Esophagus muscularis mucosa (tissue), 4 donors: Measurements from ENCODE around the gene TMCO4.

ENCODE experiments used
- CTCF ChIP-seq, 3 experiments: fragments of 200-600 bp in 2 of 3; fragments of 450-650 bp in 1 of 3; sonication (generic) in 2 of 3; IDR thresholded peaks; one replicate each; pipeline ENCODE4 v1.5.1; 2017 to 2019; ENCODE audit warnings: antibody characterized with exemption in 3 of 3, mild to moderate bottlenecking in 2 of 3, moderate library complexity in 1 of 3
- EP300 ChIP-seq: sonication (generic); formaldehyde crosslinking; IDR thresholded peaks from one replicate; pipeline ENCODE4 v1.6.1; 2017; ENCODE audit warnings: antibody characterized with exemption
- POLR2AphosphoS5 ChIP-seq, 2 donors: sonication (generic); formaldehyde crosslinking; IDR thresholded peaks; one replicate each; pipeline ENCODE4 v1.6.1; 2017; ENCODE audit warnings: antibody characterized with exemption in 2 of 2

GRCh38 chr1:19780267-19780877 lies 19.3 kb downstream of the TMCO4 start:
- TF ChIP-seq POLR2AphosphoS5 (IDR thresholded peaks at IDR 0.05) = no peak
- TF ChIP-seq CTCF (IDR thresholded peaks at IDR 0.05) = no peak
- no peak for TF ChIP-seq EP300
